ENCODE measurements around the gene BDKRB1.

- TF ChIP-seq POLR2A (IDR thresholded peaks at IDR 0.05): no peak
- TF ChIP-seq, protein P1, sequence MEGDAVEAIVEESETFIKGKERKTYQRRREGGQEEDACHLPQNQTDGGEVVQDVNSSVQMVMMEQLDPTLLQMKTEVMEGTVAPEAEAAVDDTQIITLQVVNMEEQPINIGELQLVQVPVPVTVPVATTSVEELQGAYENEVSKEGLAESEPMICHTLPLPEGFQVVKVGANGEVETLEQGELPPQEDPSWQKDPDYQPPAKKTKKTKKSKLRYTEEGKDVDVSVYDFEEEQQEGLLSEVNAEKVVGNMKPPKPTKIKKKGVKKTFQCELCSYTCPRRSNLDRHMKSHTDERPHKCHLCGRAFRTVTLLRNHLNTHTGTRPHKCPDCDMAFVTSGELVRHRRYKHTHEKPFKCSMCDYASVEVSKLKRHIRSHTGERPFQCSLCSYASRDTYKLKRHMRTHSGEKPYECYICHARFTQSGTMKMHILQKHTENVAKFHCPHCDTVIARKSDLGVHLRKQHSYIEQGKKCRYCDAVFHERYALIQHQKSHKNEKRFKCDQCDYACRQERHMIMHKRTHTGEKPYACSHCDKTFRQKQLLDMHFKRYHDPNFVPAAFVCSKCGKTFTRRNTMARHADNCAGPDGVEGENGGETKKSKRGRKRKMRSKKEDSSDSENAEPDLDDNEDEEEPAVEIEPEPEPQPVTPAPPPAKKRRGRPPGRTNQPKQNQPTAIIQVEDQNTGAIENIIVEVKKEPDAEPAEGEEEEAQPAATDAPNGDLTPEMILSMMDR (IDR thresholded peaks at IDR 0.05): no peak
Measured at GRCh38 chr14:96264200-96264553, 8.2 kb downstream of the BDKRB1 start.

Measured in lower leg skin (tissue), 3 donors.